Measurements from ENCODE around the gene KAZN.
"Not testable (repeated sequence)": the region's sequence is repeated elsewhere in the genome, so short reads cannot be mapped to it uniquely, and the experiment has no call there.

Gene KAZN

GRCh38 chr1:14956579-14957195 is 358.2 kb downstream of the KAZN start:
- DNase-seq (ENCODE audit: low spot score), result no peak

GRCh38 chr1:14957375-14958098 is 359.1 kb downstream of the KAZN start:
- DNase-seq (ENCODE audit: low spot score), result no peak

GRCh38 chr1:14958249-14959058 is 360.0 kb downstream of the KAZN start:
- DNase-seq (ENCODE audit: low spot score), result no peak

- DNase-seq (ENCODE audit: low spot score), result no peak
These were observed 360.7 kb downstream of the KAZN start for GRCh38 chr1:14959059-14959694.

GRCh38 chr1:14961661-14962267 is 363.3 kb downstream of the KAZN start:
- no peak for DNase-seq (ENCODE audit: low spot score)

GRCh38 chr1:14962407-14962806 is 363.9 kb downstream of the KAZN start:
- DNase-seq (ENCODE audit: low spot score), result peak; percentile 69

GRCh38 chr1:14963791-14964710 is 365.6 kb downstream of the KAZN start:
- DNase-seq (ENCODE audit: low spot score), result not testable (repeated sequence)

- no peak for DNase-seq (ENCODE audit: low spot score)
These were observed 366.2 kb downstream of the KAZN start for GRCh38 chr1:14964711-14965055.

GRCh38 chr1:14968251-14968851 is 369.9 kb downstream of the KAZN start:
- DNase-seq (ENCODE audit: low spot score), result no peak

- no peak for DNase-seq (ENCODE audit: low spot score)
These were observed 370.5 kb downstream of the KAZN start for GRCh38 chr1:14969006-14969405.

- DNase-seq (ENCODE audit: low spot score), result no peak
These were observed 371.8 kb downstream of the KAZN start for GRCh38 chr1:14970115-14970798.

GRCh38 chr1:14970799-14971141 is 372.3 kb downstream of the KAZN start:
- no peak for DNase-seq (ENCODE audit: low spot score)

GRCh38 chr1:14971221-14971620 is 372.7 kb downstream of the KAZN start:
- no peak for DNase-seq (ENCODE audit: low spot score)

- DNase-seq (ENCODE audit: low spot score), result no peak
These were observed 373.6 kb downstream of the KAZN start for GRCh38 chr1:14972107-14972506.

- no peak for DNase-seq (ENCODE audit: low spot score)
These were observed 375.3 kb downstream of the KAZN start for GRCh38 chr1:14973773-14974172.

GRCh38 chr1:14974361-14974760 is 375.9 kb downstream of the KAZN start:
- no peak for DNase-seq (ENCODE audit: low spot score)

GRCh38 chr1:14975119-14975518 is 376.6 kb downstream of the KAZN start:
- peak; percentile 97 for DNase-seq (ENCODE audit: low spot score)

- no peak for DNase-seq (ENCODE audit: low spot score)
These were observed 377.8 kb downstream of the KAZN start for GRCh38 chr1:14976256-14976655.

GRCh38 chr1:14977338-14977931 is 378.9 kb downstream of the KAZN start:
- no peak for DNase-seq (ENCODE audit: low spot score)
